ENCODE results near the gene WNT6.

Gene WNT6

GRCh38 chr2:218879776-218880101 is 20.1 kb downstream of the WNT6 start:
- no peak for DNase-seq

DNA sequence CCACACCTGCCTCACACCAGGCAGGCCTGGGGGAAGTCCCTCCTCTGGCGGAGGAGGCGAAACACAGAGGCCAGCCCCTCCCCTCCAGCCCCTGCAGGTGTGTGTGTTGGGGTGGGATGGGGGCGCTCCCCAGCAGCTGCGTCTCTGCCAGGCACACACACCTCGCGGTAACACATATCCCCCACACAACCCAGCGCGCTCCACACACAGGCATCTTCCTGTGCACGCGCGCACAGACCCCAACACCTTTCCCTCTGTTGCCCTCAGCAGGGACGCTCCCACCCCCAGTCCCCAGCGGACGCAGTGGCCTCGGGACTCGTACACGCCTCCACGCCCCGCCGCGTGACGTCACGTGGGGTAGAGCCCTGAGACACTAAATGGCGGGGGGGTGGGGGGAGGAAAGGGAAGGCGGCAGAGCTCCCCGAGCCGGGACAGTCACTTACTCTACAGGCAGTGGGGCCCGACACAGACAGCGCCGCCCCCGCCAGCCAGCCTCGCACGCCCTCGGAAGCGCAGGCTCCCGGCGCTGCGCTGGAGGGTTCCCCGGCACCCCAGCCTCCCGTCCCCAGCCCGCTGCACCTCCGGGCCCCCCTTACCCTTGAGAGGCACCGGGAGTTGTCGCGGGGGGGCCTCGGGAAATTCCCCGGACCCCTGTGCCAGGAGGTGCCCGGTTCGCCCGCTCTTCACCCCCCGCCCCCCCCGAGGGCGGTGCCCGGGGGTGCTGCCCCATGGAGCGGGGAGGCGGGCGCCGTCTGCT is 20.7 kb downstream of the WNT6 start, which contains the start of gene WNT10A:
WNT10A (plus strand) TSS at position 751 of the 757 bp plus-strand sequence. CDS start 144 bp downstream, outside the sequence.
- peak; percentile 57 for DNase-seq

GRCh38 chr2:218880859-218881594 is 21.4 kb downstream of the WNT6 start:
- no peak for DNase-seq

DNA sequence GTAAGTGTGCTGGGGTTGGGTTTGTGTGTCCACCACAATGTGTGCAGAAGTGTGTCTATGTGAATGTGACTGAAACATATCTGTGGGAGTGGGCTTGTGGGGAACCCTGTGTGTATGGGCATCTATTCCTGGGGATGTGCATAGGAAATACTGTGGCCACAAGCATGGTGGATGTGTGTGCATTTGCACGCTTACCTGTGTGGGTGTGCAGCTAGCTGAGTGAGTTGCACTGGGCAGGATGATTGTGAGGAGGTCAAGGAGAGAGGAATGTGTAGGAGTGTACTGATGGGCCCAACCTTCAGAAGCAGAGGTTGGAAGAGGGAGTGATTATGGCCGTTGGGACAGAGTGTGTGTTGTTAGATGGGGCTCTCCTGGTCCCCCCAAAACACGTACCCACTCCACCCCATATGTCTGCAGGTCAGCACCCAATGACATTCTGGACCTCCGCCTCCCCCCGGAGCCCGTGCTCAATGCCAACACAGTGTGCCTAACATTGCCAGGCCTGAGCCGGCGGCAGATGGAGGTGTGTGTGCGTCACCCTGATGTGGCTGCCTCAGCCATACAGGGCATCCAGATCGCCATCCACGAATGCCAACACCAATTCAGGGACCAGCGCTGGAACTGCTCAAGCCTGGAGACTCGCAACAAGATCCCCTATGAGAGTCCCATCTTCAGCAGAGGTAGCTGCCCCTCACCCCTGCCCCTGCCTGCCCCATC is 22.3 kb downstream of the WNT6 start:
- no peak for DNase-seq

- DNase-seq, result no peak
Measured at GRCh38 chr2:218882461-218882816, 22.8 kb downstream of the WNT6 start.

GRCh38 chr2:218882866-218883366 is 23.3 kb downstream of the WNT6 start:
- DNase-seq, result no peak

DNA sequence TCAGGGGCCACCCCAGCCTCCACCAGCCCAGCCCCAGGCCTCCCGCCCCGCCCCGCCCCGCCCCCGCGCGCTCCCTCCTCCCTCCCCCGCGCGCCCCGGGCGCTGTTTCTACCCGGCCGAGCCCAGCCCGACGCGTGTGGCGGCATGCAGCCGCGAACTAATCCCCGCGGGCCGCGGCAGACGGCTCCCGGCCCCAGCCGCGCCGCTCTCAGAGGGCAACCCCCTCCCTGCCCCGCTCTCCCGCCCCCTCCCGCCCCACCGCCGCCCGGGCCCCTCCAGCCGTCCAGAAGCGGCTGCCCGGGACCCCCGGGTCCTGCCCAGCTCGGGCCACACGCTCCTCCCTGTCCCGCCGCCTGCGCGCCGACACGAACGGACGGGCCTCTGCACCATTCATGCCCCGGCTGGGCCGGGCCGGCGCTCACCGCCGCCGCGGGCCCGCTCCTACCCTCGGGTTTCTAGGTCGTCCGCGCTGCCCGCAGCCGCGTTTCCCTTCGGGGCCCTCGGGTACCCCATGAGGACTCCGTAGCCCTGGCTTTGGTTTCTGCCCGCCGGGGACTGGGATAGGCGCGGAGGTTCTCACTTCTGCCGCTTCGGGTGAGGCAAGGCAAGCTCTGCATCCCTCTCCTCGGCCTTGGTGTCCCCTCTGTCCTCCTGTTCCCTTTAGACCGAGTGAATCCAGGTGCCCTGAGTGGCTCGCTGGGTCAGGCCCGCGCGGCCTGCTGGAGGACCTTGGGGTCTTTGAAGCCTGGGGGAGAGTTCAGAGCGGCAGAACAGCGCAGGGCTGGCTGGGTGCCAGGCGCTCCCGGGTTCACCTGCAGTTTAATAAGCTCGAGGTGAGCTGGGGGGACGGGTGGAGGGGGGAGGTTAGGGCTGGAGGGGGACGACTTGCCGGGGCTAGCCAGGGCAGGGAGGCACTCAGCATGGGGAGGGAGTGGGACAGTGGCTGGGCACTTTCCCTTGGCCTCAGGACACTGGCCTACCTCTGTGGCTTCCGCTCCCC is 24.2 kb downstream of the WNT6 start:
- no peak for DNase-seq

GRCh38 chr2:218884519-218884918 is 24.9 kb downstream of the WNT6 start:
- no peak for DNase-seq

DNA sequence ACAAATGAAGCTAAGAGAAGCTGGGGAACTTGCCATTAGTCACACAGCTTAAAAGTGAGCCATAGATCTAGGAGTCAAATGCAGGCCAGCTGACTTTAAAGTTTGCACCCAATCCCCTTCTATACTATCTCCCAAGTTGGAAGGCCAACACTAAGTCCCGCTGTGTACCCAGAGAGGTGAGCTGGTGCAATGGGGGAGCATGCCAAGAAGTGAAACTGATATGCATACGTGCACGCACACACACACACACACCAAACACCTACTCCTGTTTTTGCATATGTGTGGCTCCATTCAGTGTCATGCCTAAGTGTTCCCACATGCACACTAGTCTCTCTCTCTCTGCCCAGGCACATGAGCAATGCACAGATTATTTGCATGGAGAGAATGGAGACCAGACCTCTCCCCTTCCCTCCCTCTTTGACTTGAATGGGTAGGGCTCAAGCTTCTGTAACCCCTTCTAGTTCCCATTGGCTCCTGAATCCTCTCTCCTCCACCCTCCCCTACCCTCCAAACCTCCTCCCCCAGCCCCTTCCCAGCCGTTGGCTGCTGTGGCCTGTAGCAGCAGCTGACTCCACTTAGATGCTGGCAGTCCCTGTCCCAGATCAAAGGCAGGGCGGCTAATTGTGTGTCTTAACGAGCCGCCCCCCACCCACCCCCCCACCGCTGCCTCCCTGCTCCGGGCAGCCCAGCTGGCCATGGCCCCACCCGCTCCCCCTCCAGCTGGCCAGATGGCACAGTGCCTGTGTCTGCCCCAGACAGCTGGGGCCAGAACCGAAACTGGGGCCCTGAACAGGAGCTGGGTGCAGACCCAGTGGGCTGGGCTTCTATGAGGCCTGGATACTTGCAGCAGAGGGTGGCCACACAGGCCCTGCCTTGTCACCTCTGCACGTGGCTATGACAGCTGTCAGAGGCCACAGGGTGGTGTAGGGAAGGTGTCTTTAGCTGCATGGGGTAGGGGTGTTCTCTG is 26.7 kb downstream of the WNT6 start:
- DNase-seq, result no peak

- no peak for DNase-seq
Measured at GRCh38 chr2:218887079-218887478, 27.5 kb downstream of the WNT6 start.

DNA sequence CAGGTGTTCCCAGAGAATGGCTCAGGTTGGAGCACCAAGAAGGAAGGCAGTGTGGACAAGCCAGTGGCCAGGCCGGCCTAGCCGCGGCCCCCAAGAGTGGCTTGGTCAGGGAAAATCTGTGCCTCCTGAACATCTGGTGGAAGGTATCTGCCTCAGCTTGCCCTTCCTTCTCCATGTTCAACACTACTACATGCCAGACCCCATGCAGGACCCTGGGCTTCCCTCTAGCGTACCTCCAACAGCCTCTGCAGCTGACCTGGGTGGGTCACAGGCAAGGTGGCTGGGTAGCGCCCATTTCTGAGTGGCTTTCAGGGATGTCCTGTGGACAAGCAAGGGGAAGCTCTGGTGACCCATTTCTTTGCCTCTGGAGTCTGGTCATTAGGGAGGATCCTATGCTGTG is 28.7 kb downstream of the WNT6 start:
- DNase-seq, result no peak

DNA sequence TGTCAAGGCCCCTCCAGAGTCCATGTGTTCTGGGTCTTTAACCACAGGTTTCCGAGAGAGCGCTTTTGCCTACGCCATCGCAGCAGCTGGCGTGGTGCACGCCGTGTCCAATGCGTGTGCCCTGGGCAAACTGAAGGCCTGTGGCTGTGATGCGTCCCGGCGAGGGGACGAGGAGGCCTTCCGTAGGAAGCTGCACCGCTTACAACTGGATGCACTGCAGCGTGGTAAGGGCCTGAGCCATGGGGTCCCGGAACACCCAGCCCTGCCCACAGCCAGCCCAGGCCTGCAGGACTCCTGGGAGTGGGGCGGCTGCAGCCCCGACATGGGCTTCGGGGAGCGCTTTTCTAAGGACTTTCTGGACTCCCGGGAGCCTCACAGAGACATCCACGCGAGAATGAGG is 30.3 kb downstream of the WNT6 start:
- no peak for DNase-seq

DNA sequence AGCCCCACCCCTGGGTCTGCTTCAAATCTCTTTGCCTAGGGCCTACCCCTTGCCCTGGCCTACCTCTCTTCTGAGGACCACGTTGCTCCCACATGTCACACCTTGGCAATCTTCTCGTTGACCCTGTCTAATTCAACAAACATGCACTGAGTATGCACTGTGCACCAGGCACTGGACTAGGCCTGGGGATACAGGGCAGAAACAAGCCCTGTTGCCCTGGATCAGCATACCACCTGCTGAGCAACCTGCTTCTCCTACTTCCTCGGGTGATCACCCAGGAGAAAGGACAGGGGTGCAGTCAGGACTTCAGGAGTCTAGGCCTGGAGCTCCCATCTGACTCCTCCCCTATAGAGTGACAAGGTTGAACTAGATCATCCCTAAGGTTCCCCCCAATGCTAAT is 30.8 kb downstream of the WNT6 start:
- DNase-seq, result no peak

GRCh38 chr2:218891275-218892135 is 31.9 kb downstream of the WNT6 start:
- DNase-seq, result no peak

DNA sequence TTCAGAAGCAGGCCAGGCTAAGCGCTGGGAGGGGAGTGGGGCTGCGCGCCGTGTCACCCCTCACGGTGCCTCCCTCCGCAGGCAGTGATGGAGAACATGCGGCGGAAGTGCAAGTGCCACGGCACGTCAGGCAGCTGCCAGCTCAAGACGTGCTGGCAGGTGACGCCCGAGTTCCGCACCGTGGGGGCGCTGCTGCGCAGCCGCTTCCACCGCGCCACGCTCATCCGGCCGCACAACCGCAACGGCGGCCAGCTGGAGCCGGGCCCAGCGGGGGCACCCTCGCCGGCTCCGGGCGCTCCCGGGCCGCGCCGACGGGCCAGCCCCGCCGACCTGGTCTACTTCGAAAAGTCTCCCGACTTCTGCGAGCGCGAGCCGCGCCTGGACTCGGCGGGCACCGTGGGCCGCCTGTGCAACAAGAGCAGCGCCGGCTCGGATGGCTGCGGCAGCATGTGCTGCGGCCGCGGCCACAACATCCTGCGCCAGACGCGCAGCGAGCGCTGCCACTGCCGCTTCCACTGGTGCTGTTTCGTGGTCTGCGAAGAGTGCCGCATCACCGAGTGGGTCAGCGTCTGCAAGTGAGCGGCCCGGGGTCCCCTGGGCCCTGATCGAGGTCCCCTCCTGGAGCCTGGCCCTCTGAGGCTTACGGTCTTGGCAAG is 33.2 kb downstream of the WNT6 start:
- DNase-seq, result peak; percentile 83

- no peak for DNase-seq
Measured at GRCh38 chr2:218893349-218894150, 33.9 kb downstream of the WNT6 start.

GRCh38 chr2:218894151-218894879 is 34.7 kb downstream of the WNT6 start:
- DNase-seq, result no peak

DNA sequence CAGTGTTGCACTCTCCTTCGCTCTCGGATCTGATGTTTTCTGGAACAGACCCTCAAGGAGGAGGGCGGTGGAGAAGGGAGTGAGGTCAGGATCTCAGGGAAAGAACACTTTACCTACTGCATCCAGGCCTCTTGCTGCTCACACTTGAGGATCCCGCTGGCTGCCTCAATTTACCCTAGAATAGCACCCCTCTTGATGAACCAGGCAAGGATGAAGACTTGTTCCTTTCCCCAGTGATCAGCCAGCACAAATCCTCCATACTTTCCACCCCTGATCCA is 35.2 kb downstream of the WNT6 start:
- DNase-seq, result no peak

Measured in stimulated activated CD4-positive, alpha-beta T cell treated with anti-CD3 and anti-CD28 coated beads, Interleukin-1b, Interleukin-23, amount 100 ng/mL, for 48 hours (primary cell).